Endothelial cell (in vitro differentiated cells): ENCODE results near the gene S100A11. TPM values are rescaled to one million over a fixed set of nuclear protein-coding genes. Genes with fewer than 3 reads are reported as not detected.
A peak's percentile ranks its signal among the peaks of the same experiment; 100 is the strongest.

Experiments used
- DNase-seq: peaks from one replicate; pipeline ENCODE4 v3.0.0; 2021; ENCODE audit warnings: low spot score
- H3K27ac Mint-ChIP-seq: one replicate; pipeline ENCODE4 v1.8.0; 2021; ENCODE audit warnings: mixed read lengths, inconsistent platforms; ENCODE audit not compliant: unreplicated experiment
- H3K27me3 Mint-ChIP-seq: one replicate; pipeline ENCODE4 v1.8.0; 2021; ENCODE audit warnings: mild to moderate bottlenecking, moderate library complexity, mixed read lengths, inconsistent platforms; ENCODE audit not compliant: unreplicated experiment
- H3K36me3 Mint-ChIP-seq: one replicate; pipeline ENCODE4 v1.8.0; 2021; ENCODE audit warnings: mild to moderate bottlenecking, low read depth, mixed read lengths, inconsistent platforms; ENCODE audit not compliant: unreplicated experiment
- H3K4me1 Mint-ChIP-seq: one replicate; pipeline ENCODE4 v1.8.0; 2021; ENCODE audit warnings: mild to moderate bottlenecking, mixed read lengths, inconsistent platforms; ENCODE audit not compliant: unreplicated experiment
- H3K4me3 Mint-ChIP-seq: one replicate; pipeline ENCODE4 v1.8.0; 2021; ENCODE audit warnings: mild to moderate bottlenecking, mixed read lengths, inconsistent platforms; ENCODE audit not compliant: unreplicated experiment
- H3K9me3 Mint-ChIP-seq: one replicate; pipeline ENCODE4 v1.8.0; 2021; ENCODE audit warnings: mixed read lengths, inconsistent platforms; ENCODE audit not compliant: unreplicated experiment
- total RNA-seq: library from RNA; stranded (reverse); fragmentation: NEBNext Ultra II Directional; extraction: Animal tissue kit (Norgen Biotek cat#: 25700); gene quantifications from one replicate; pipeline ENCODE4 v1.2.1, GENCODE V29; 2021; ENCODE audit not compliant: unreplicated experiment
- TF ChIP-seq, protein P1 (sequence below): fragments of 200-600 bp; sonication (generic); IDR thresholded peaks from one replicate; pipeline ENCODE4 v1.5.0; 2021; ENCODE audit warnings: antibody characterized with exemption; ENCODE audit not compliant: unreplicated experiment

S100A11 gene
- total RNA-seq, 1 donor from 2014 or later = 1,124 TPM

DNA sequence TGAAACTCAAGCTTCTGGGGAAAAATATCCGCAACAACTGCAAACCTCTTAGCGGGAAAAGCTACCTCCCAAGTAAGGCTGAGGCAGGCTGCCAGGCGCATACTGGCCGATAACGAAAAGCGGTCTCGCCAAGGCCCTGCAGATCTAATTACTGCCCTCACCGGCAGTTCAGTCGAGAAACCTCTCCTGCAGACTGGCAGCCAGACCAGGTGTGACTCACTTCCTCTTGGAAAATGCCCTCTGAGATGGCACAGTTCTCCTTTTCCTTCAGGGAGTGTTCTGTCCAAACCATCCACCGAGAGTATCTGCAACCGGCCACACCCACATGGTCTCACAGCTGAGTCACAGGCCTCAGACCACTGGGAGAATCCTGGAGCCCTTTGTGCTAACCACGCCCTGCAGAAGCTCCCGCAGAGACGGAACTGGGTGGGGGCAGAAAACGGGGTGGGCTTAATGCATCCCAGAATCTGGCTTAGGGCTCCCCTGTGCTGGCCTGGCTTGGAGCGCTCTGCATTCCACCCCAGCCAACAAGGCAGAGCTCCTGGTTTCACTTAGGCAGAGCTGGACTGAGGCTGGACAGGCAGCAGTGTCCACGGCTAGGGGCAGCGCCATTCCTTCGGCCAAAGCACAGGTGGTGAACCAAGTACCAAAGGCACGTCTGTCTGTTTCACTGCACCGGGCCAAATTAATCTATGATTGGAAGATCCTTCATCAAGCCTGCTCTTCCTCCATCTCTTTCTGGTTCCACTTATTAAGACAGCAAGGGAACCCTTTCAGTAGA, 44.3 kb downstream of the S100A11 start:
- no peaks in the 10 kb centered on the region for H3K36me3 Mint-ChIP-seq
- peaks cover 5% of the 10 kb centered on the region for H3K27me3 Mint-ChIP-seq
- H3K4me1 Mint-ChIP-seq = peaks cover 29% of the 10 kb centered on the region
- TF ChIP-seq, protein P1, sequence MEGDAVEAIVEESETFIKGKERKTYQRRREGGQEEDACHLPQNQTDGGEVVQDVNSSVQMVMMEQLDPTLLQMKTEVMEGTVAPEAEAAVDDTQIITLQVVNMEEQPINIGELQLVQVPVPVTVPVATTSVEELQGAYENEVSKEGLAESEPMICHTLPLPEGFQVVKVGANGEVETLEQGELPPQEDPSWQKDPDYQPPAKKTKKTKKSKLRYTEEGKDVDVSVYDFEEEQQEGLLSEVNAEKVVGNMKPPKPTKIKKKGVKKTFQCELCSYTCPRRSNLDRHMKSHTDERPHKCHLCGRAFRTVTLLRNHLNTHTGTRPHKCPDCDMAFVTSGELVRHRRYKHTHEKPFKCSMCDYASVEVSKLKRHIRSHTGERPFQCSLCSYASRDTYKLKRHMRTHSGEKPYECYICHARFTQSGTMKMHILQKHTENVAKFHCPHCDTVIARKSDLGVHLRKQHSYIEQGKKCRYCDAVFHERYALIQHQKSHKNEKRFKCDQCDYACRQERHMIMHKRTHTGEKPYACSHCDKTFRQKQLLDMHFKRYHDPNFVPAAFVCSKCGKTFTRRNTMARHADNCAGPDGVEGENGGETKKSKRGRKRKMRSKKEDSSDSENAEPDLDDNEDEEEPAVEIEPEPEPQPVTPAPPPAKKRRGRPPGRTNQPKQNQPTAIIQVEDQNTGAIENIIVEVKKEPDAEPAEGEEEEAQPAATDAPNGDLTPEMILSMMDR = no peak
- peak overlapping the region; percentile 95 for H3K4me3 Mint-ChIP-seq
- peak overlapping the region; percentile 81 for H3K27ac Mint-ChIP-seq
- no peaks in the 10 kb centered on the region for H3K9me3 Mint-ChIP-seq
- DNase-seq = no peak

DNA sequence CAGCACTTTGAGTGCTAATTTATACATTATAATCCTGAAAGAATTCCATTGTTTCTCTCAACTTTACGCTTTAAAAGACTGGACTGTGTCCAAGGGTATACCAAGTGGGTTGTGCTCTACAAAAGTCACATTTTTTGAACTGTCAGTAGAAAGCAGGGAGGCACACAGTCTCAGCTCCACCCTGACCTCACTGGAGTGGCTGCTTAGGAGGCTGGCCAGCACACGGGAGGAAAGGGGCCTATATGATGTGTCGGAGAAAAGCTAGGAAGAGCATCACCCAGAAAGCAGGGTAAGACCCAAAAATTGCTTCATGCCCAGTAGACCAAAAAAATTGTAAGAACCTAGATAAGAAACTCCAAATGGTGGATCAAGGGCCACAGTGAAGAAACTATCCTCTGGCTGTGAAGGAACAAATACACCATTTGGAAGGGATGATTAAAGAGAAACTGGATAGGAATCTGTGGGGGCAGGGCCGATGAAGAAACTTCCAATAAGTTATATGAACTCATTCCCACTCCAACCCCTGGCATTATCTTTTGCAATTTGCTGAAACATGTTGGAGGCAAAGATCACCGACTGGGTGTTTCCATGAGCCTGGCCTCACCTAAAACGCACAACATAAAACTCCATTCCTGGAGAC, 45.0 kb downstream of the S100A11 start:
- TF ChIP-seq, protein P1 = no peak
- peaks cover 29% of the 10 kb centered on the region for H3K4me1 Mint-ChIP-seq
- H3K27ac Mint-ChIP-seq = peak overlapping the region; percentile 52
- DNase-seq = no peak
- no peaks in the 10 kb centered on the region for H3K9me3 Mint-ChIP-seq
- H3K4me3 Mint-ChIP-seq = peak overlapping the region; percentile 95
- H3K36me3 Mint-ChIP-seq = no peaks in the 10 kb centered on the region
- peaks cover 5% of the 10 kb centered on the region for H3K27me3 Mint-ChIP-seq

DNA sequence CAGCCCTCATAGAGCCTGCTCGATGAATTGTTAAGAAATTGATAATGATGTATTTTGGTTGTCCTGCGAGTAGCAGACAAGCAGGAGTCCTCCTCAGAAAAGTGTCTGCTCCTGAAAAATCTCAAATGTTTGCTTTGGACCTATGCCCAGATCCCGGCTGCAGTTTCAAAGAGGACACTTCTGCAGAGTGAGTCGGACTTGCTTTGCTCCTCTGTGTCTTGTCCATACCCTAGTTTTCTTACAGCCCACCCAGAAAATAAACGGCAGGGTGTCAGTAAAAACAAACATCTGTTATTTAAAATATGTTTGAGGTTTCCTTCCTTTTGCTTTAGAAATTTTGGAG, 46.0 kb downstream of the S100A11 start:
- H3K27me3 Mint-ChIP-seq = peaks cover 5% of the 10 kb centered on the region
- no peaks in the 10 kb centered on the region for H3K9me3 Mint-ChIP-seq
- no peak for DNase-seq
- no peaks in the 10 kb centered on the region for H3K36me3 Mint-ChIP-seq
- H3K27ac Mint-ChIP-seq = no peak overlapping the region
- peaks cover 29% of the 10 kb centered on the region for H3K4me1 Mint-ChIP-seq
- TF ChIP-seq, protein P1 = no peak
- no peak overlapping the region for H3K4me3 Mint-ChIP-seq

DNA sequence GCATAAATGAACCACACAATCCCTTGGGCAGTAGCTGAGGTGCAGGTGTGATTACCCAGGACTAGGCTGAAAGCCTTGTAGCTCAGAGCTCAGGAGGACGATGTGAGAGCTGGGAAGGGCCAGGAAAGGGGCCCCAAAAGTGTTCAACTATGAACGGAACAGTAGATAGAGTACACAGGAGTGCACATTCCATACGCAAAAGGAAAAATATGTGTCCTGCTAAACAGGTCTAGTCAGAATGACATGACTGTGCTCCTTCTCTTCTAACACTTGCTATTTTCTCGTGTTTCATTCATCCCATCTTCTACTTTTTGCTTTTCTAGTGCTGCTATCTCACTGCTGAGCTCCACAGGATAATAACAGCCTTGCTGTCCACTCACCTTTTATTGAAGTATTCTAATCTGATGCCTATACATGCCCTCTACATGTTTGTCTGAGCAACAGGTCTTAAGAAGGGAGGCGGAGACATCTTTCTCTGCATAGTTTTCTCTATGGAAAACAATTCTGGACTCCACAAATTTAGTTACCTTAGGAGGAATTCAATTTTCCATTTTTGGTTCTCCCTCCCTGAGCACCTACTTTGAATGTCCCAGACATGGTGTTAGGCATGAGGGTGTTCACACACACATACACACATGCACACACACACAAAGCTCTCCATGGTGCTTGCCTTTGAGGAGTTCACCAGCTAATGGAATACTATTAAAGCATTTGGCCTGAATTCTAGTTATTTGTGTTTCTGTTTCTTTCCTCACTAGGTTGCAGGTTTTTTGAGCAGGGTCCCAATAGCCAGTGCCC, 46.5 kb downstream of the S100A11 start:
- no peaks in the 10 kb centered on the region for H3K36me3 Mint-ChIP-seq
- no peak for DNase-seq
- no peak overlapping the region for H3K27ac Mint-ChIP-seq
- no peak overlapping the region for H3K4me3 Mint-ChIP-seq
- H3K4me1 Mint-ChIP-seq = peaks cover 29% of the 10 kb centered on the region
- H3K27me3 Mint-ChIP-seq = peaks cover 5% of the 10 kb centered on the region
- H3K9me3 Mint-ChIP-seq = no peaks in the 10 kb centered on the region
- TF ChIP-seq, protein P1 = no peak
